Liver (tissue), 3 donors: ENCODE measurements around the gene USF2.

Experiments used
- GABPA ChIP-seq, 2 donors: IDR thresholded peaks in 1 of 2; conservative IDR thresholded peaks in 1 of 2; 2 replicates each; pipeline ENCODE4 v1.6.1; 2016; ENCODE audit warnings: antibody characterized with exemption in 2 of 2, mild to moderate bottlenecking in 1 of 2, moderate library complexity in 1 of 2
- RAD21 ChIP-seq, 2 donors: IDR thresholded peaks; 2 replicates each; pipeline ENCODE4 v1.6.1; 2016; ENCODE audit warnings: antibody characterized with exemption in 2 of 2, mild to moderate bottlenecking in 2 of 2
- TF ChIP-seq, protein P1 (sequence below): fragments of 150-350 bp; IDR thresholded peaks from 2 replicates; pipeline ENCODE4 v1.5.1; 2017; ENCODE audit warnings: improper control_type of control experiment, low read depth, low read length; ENCODE audit not compliant: missing input control
- donor health status: healthy.
- donor health status: healthy.

DNA sequence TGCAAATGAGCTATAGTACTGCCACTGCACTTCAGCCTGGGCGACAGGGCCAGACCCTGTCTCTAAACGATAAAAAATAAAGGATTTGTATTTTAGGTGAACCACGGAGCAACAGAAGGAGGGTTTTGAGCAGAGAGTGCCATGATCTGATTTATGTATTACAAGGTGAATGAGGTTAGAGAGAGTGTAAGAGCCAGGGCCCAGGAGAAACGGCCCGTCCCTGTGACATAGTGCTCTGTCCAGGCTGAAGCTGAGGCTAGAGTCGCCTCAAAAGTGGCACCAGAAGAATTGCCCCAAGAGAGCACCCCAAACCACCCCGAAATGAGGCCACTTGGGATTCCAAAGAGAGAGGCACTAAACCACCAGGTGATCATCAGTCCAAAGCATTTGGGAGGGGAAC, 40.1 kb downstream of the USF2 start:
- TF ChIP-seq, protein P1, sequence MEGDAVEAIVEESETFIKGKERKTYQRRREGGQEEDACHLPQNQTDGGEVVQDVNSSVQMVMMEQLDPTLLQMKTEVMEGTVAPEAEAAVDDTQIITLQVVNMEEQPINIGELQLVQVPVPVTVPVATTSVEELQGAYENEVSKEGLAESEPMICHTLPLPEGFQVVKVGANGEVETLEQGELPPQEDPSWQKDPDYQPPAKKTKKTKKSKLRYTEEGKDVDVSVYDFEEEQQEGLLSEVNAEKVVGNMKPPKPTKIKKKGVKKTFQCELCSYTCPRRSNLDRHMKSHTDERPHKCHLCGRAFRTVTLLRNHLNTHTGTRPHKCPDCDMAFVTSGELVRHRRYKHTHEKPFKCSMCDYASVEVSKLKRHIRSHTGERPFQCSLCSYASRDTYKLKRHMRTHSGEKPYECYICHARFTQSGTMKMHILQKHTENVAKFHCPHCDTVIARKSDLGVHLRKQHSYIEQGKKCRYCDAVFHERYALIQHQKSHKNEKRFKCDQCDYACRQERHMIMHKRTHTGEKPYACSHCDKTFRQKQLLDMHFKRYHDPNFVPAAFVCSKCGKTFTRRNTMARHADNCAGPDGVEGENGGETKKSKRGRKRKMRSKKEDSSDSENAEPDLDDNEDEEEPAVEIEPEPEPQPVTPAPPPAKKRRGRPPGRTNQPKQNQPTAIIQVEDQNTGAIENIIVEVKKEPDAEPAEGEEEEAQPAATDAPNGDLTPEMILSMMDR: no peak
- TF ChIP-seq RAD21 (IDR thresholded peaks at IDR 0.05) (no peak), GABPA (IDR thresholded peaks at IDR 0.05 in 1 of 2, conservative IDR thresholded peaks at IDR 0.05 in 1 of 2) (no peak)
